RPMI8226 (cell line): ENCODE results near the gene CD4.
"Not testable (repeated sequence)": the region's sequence is repeated elsewhere in the genome, so short reads cannot be mapped to it uniquely, and the experiment has no call there.

ENCODE experiments used
- DNase-seq: peaks from one replicate; pipeline ENCODE4 v3.0.0-alpha.2; 2015

CD4 gene

GRCh38 chr12:6788972-6789924, at the start of gene CD4:
Gene CD4 (plus strand): TSS chr12:6789528. CDS start chr12:6800139, 10,611 bp downstream.
- DNase-seq, result peak; percentile 60

- not testable (repeated sequence) for DNase-seq
These were observed 47.2 kb upstream of the CD4 start for GRCh38 chr12:6742080-6742479.

- DNase-seq, result no peak
These were observed 46.5 kb upstream of the CD4 start for GRCh38 chr12:6742834-6743233.

- DNase-seq, result not testable (repeated sequence)
These were observed 46.0 kb upstream of the CD4 start for GRCh38 chr12:6743300-6743699.

- DNase-seq, result peak; percentile 49
These were observed 43.4 kb upstream of the CD4 start for GRCh38 chr12:6745741-6746525.

- DNase-seq, result no peak
These were observed 42.1 kb upstream of the CD4 start for GRCh38 chr12:6747216-6747615.

GRCh38 chr12:6748761-6749160, 40.6 kb upstream of the CD4 start:
- DNase-seq, result no peak

- no peak for DNase-seq
These were observed 38.8 kb upstream of the CD4 start for GRCh38 chr12:6750506-6750905.

- no peak for DNase-seq
These were observed 37.6 kb upstream of the CD4 start for GRCh38 chr12:6751767-6752166.

GRCh38 chr12:6752167-6752920, 37.0 kb upstream of the CD4 start:
- DNase-seq, result peak; percentile 55

- DNase-seq, result peak; percentile 98
These were observed 36.2 kb upstream of the CD4 start, which contains the start of gene MLF2 for GRCh38 chr12:6752921-6753771. Gene MLF2 (minus strand): TSS chr12:6753141. CDS start chr12:6752334, 807 bp downstream.

- no peak for DNase-seq
These were observed 35.5 kb upstream of the CD4 start for GRCh38 chr12:6753772-6754356.

- DNase-seq, result no peak
These were observed 34.9 kb upstream of the CD4 start for GRCh38 chr12:6754411-6754810.

- no peak for DNase-seq
These were observed 32.2 kb upstream of the CD4 start for GRCh38 chr12:6757028-6757690.

- DNase-seq, result peak; percentile 24
These were observed 30.7 kb upstream of the CD4 start for GRCh38 chr12:6758506-6759095.

GRCh38 chr12:6759741-6760140, 29.6 kb upstream of the CD4 start:
- DNase-seq, result no peak

GRCh38 chr12:6763380-6763779, 25.9 kb upstream of the CD4 start:
- no peak for DNase-seq

- DNase-seq, result peak; percentile 77
These were observed 25.1 kb upstream of the CD4 start for GRCh38 chr12:6764011-6764828.

- DNase-seq, result no peak
These were observed 24.2 kb upstream of the CD4 start for GRCh38 chr12:6765048-6765633.
